ENCODE results near the gene MAP3K5. TPM values are rescaled to one million over a fixed set of nuclear protein-coding genes. Genes with fewer than 3 reads are reported as not detected.

Gene MAP3K5
- total and polyA plus RNA-seq, 9 of the 15 experiments (the other 6 are each of a cell fraction or from before 2014, with no cell fraction given), result 2.2 to 13.0 (median 9.9) TPM

DNA sequence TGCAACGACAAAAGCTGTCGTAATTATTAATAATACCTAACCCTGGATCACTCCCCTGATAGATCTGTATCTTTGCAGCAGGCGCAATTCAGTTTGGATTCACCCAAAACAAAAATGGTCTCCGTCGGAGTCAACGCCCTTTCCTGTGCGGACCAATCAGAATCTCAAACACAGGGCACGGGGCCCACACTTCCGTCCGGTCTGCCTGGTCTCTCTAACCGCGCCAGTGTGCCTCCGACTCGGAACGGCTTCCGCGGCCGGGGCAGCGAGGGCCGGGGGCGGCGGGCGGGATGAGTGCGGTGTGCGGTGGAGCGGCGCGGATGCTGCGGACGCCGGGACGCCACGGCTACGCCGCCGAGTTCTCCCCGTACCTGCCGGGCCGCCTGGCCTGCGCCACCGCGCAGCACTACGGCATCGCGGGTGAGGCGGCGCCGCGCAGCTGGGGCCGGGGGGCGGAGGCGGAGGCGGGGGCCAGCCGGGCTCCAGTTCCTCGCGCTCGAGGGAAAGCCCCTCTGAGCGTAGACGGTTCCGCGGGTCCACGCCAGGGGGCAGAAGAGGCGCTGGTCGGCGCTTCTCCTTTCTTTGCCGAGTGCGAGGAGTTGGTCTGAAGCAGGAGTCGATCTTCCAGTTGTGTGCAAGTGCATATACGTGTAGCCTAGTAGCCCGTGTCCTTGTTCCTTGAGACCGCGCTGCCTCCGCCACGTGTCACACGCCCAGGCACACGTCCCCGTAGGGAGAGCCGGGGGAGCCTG is 30.3 kb upstream of the MAP3K5 start, which contains the start of gene PEX7 (continued):
- TF ChIP-seq, protein P1, sequence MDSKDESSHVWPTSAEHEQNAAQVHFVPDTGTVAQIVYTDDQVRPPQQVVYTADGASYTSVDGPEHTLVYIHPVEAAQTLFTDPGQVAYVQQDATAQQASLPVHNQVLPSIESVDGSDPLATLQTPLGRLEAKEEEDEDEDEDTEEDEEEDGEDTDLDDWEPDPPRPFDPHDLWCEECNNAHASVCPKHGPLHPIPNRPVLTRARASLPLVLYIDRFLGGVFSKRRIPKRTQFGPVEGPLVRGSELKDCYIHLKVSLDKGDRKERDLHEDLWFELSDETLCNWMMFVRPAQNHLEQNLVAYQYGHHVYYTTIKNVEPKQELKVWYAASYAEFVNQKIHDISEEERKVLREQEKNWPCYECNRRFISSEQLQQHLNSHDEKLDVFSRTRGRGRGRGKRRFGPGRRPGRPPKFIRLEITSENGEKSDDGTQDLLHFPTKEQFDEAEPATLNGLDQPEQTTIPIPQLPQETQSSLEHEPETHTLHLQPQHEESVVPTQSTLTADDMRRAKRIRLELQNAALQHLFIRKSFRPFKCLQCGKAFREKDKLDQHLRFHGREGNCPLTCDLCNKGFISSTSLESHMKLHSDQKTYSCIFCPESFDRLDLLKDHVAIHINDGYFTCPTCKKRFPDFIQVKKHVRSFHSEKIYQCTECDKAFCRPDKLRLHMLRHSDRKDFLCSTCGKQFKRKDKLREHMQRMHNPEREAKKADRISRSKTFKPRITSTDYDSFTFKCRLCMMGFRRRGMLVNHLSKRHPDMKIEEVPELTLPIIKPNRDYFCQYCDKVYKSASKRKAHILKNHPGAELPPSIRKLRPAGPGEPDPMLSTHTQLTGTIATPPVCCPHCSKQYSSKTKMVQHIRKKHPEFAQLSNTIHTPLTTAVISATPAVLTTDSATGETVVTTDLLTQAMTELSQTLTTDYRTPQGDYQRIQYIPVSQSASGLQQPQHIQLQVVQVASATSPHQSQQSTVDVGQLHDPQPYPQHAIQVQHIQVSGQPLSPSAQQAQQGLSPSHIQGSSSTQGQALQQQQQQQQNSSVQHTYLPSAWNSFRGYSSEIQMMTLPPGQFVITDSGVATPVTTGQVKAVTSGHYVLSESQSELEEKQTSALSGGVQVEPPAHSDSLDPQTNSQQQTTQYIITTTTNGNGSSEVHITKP (IDR thresholded peaks at IDR 0.05; ENCODE audit: partially characterized antibody), result peak; percentile 86
- TF ChIP-seq NFYB (IDR thresholded peaks at IDR 0.05; ENCODE audit: extremely low read depth, insufficient read length) (peak; percentile 41), ZNF76 (CRISPR knock-in tag; IDR thresholded peaks at IDR 0.05; ENCODE audit: borderline replicate concordance) (no peak), HIVEP1 (CRISPR knock-in tag; IDR thresholded peaks at IDR 0.05) (no peak), POLR2B (IDR thresholded peaks at IDR 0.05; ENCODE audit: low read depth, partially characterized antibody) (no peak), TRIM28 (IDR thresholded peaks at IDR 0.05) (no peak), MYBL2 (IDR thresholded peaks at IDR 0.05; ENCODE audit: low read depth) (no peak), MYBL2 (CRISPR knock-in tag; IDR thresholded peaks at IDR 0.05; ENCODE audit: borderline replicate concordance) (no peak), EP400 (IDR thresholded peaks at IDR 0.05) (peak; percentile 77), DNMT1 (IDR thresholded peaks at IDR 0.05) (no peak), CTBP1 (IDR thresholded peaks at IDR 0.05; ENCODE audit: borderline replicate concordance) (peak; percentile 54), HMGN3 (IDR thresholded peaks at IDR 0.05; ENCODE audit: borderline replicate concordance, extremely low read depth, insufficient read length, low read depth, low read length) (peak; percentile 48), ZBTB1 (CRISPR knock-in tag; IDR thresholded peaks at IDR 0.05; ENCODE audit: borderline replicate concordance, low read depth) (peak; percentile 40; the same call in 1 of the 2 replicates), ZNF41 (CRISPR knock-in tag; conservative IDR thresholded peaks at IDR 0.05) (no peak), IFI16 (CRISPR knock-in tag; IDR thresholded peaks at IDR 0.05) (no peak), ZFP1 (CRISPR knock-in tag; IDR thresholded peaks at IDR 0.05) (no peak), CHD1 (IDR thresholded peaks at IDR 0.05; ENCODE audit: low read length) (no peak), FOXP1 (CRISPR knock-in tag; IDR thresholded peaks at IDR 0.05) (peak; percentile 27; the same call in 1 of the 2 replicates), CBFA2T3 (IDR thresholded peaks at IDR 0.05) (no peak), RBM14 (IDR thresholded peaks at IDR 0.05; ENCODE audit: borderline replicate concordance, insufficient read depth, low read depth, low read length) (no peak), TARDBP (IDR thresholded peaks at IDR 0.05) (no peak), PHB2 (IDR thresholded peaks at IDR 0.05; ENCODE audit: low read depth) (no peak), ZNF347 (CRISPR knock-in tag; IDR thresholded peaks at IDR 0.05; ENCODE audit: low read depth) (no peak), ZNF263 (CRISPR knock-in tag; IDR thresholded peaks at IDR 0.05; ENCODE audit: borderline replicate concordance) (no peak), MECOM (CRISPR knock-in tag; IDR thresholded peaks at IDR 0.05) (no peak), MAFG (tag; conservative IDR thresholded peaks at IDR 0.05) (no peak), ZNF766 (CRISPR knock-in tag; conservative IDR thresholded peaks at IDR 0.05) (peak; percentile 21; the same call in 1 of the 2 replicates)
- TF ChIP-seq, protein P2, sequence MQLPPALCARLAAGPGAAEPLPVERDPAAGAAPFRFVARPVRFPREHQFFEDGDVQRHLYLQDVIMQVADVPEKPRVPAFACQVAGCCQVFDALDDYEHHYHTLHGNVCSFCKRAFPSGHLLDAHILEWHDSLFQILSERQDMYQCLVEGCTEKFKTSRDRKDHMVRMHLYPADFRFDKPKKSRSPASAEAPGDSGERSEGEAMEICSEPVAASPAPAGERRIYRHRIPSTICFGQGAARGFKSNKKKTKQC (CRISPR knock-in tag; IDR thresholded peaks at IDR 0.05), result peak; percentile 0; the same call in 1 of the 2 replicates
